IPS-18a (cell line): ENCODE results near the gene PSMB5.

Experiments used
- H3K27ac ChIP-seq: one replicate; pipeline ENCODE4 v1.5.1; 2013; ENCODE audit warnings: low read length
- H3K27me3 ChIP-seq: one replicate; pipeline ENCODE4 v1.6.1; 2013; ENCODE audit warnings: mild to moderate bottlenecking, low read length; ENCODE audit not compliant: control insufficient read depth, insufficient read depth
- H3K36me3 ChIP-seq: one replicate; pipeline ENCODE4 v1.6.1; 2013; ENCODE audit warnings: low read depth, low read length; ENCODE audit not compliant: control insufficient read depth
- H3K4me1 ChIP-seq: one replicate; pipeline ENCODE4 v1.6.1; 2013; ENCODE audit warnings: low read depth, low read length; ENCODE audit not compliant: control insufficient read depth
- H3K4me3 ChIP-seq: one replicate; pipeline ENCODE4 v1.5.1; 2013; ENCODE audit warnings: low read length
- H3K9ac ChIP-seq: one replicate; pipeline ENCODE4 v1.6.1; 2013; ENCODE audit warnings: mild to moderate bottlenecking, low read length, moderate library complexity
- H3K9me3 ChIP-seq: one replicate; pipeline ENCODE4 v1.6.1; 2013; ENCODE audit warnings: low read depth, low read length; ENCODE audit not compliant: control insufficient read depth

The PSMB5 gene

GRCh38 chr14:23034498-23035302, at the start of gene PSMB5:
Gene PSMB5 (minus strand): TSS chr14:23034900. CDS start chr14:23034881, 19 bp downstream.
- peak within 1 kb of the TSS; percentile 98 for H3K9ac ChIP-seq

GRCh38 chr14:23080474-23080873, 45.8 kb upstream of the PSMB5 start:
- no peak overlapping the region for H3K27ac ChIP-seq
- H3K4me3 ChIP-seq = no peak overlapping the region
- no peaks in the 10 kb centered on the region for H3K27me3 ChIP-seq
- H3K9me3 ChIP-seq = no peaks in the 10 kb centered on the region
- peaks cover 78% of the 10 kb centered on the region for H3K36me3 ChIP-seq
- H3K4me1 ChIP-seq = no peaks in the 10 kb centered on the region
- H3K9ac ChIP-seq = no peak overlapping the region

More at GRCh38 chr14:23034498-23035302, at the start of gene PSMB5:
- Histone ChIP-seq H3K27me3 (no peaks in the 10 kb centered on the region), H3K4me3 (peak within 1 kb of the TSS; percentile 93), H3K36me3 (peaks cover 25% of the 10 kb centered on the region), H3K4me1 (peaks cover 8% of the 10 kb centered on the region), H3K9me3 (no peaks in the 10 kb centered on the region), H3K27ac (peak within 1 kb of the TSS; percentile 99)

GRCh38 chr14:23079716-23080115, 45.0 kb upstream of the PSMB5 start:
- H3K27ac ChIP-seq = no peak overlapping the region
- no peak overlapping the region for H3K4me3 ChIP-seq
- H3K36me3 ChIP-seq = peaks cover 82% of the 10 kb centered on the region
- no peak overlapping the region for H3K9ac ChIP-seq
- no peaks in the 10 kb centered on the region for H3K9me3 ChIP-seq
- no peaks in the 10 kb centered on the region for H3K4me1 ChIP-seq
- H3K27me3 ChIP-seq = no peaks in the 10 kb centered on the region

GRCh38 chr14:23078692-23079116, 44.0 kb upstream of the PSMB5 start:
- H3K27ac ChIP-seq = no peak overlapping the region
- no peak overlapping the region for H3K9ac ChIP-seq
- H3K4me3 ChIP-seq = no peak overlapping the region
- no peaks in the 10 kb centered on the region for H3K27me3 ChIP-seq
- H3K9me3 ChIP-seq = no peaks in the 10 kb centered on the region
- peaks cover 90% of the 10 kb centered on the region for H3K36me3 ChIP-seq
- H3K4me1 ChIP-seq = no peaks in the 10 kb centered on the region

DNA sequence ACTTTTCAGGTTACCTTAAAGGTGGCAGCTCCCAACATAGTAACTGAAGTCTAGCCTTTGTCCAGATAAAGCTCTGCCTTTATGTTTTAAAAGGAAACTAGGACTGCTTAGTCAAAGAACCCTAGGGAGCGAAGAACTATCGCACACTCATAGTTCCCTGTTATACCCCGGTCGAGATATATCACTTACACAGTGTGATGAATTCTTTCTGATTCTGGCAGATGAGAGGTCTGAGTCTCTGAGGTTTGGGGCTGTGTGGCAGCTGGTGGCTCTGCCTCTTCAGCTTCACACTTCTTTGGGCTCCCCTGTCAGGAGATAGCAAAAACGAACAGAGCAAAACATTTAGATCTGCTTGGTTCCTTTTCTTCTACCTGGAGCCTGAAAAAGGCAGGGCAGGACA, 43.3 kb upstream of the PSMB5 start:
- Histone ChIP-seq H3K36me3 (peaks cover 91% of the 10 kb centered on the region), H3K4me1 (peaks cover under 1% of the 10 kb centered on the region)

DNA sequence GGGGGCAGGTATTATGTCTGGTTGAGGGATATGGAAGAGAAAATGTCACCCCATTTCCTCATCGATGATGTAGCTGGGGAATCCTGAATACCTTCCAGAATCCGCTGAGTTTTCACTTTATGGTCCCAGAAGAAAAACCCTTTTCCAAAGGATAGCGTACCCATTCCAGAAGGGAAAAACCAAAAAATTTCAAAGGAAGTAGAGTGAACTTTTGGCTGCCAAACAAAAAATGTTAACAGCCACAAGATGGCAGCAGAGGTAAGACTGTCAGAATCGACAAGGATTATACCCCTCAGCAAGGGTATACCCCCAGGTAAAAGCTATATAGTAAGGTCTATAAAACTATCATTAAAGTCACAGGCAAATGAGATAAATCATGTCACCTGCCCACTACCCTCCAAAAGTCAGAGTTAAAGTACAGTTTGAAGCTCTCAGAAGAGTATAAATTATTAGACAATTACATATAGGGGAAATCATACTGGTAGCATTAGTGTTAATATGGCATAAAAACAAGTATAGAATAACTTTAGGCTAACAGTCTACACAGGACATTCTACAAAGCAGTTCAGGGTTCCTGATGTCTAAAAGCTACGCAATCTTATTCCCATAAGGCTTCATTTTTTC, 42.2 kb upstream of the PSMB5 start:
- H3K9ac ChIP-seq = no peak overlapping the region
- no peaks in the 10 kb centered on the region for H3K9me3 ChIP-seq
- H3K27ac ChIP-seq = no peak overlapping the region
- H3K36me3 ChIP-seq = peaks cover 92% of the 10 kb centered on the region
- no peak overlapping the region for H3K4me3 ChIP-seq
- peaks cover 12% of the 10 kb centered on the region for H3K4me1 ChIP-seq
- no peaks in the 10 kb centered on the region for H3K27me3 ChIP-seq

More for the DNA sequence above, 43.3 kb upstream of the PSMB5 start:
- Histone ChIP-seq H3K4me3 (no peak overlapping the region), H3K9me3 (no peaks in the 10 kb centered on the region), H3K27me3 (no peaks in the 10 kb centered on the region), H3K9ac (no peak overlapping the region), H3K27ac (no peak overlapping the region)

GRCh38 chr14:23074906-23075305, 40.2 kb upstream of the PSMB5 start:
- no peak overlapping the region for H3K4me3 ChIP-seq
- peaks cover 72% of the 10 kb centered on the region for H3K36me3 ChIP-seq
- no peak overlapping the region for H3K9ac ChIP-seq
- H3K4me1 ChIP-seq = peaks cover 19% of the 10 kb centered on the region
- no peaks in the 10 kb centered on the region for H3K9me3 ChIP-seq
- no peak overlapping the region for H3K27ac ChIP-seq
- no peaks in the 10 kb centered on the region for H3K27me3 ChIP-seq

GRCh38 chr14:23071921-23072539, 37.3 kb upstream of the PSMB5 start:
- H3K36me3 ChIP-seq = peaks cover 67% of the 10 kb centered on the region
- peak overlapping the region; percentile 83 for H3K4me3 ChIP-seq
- no peak overlapping the region for H3K27ac ChIP-seq
- H3K9ac ChIP-seq = no peak overlapping the region
- H3K9me3 ChIP-seq = no peaks in the 10 kb centered on the region
- H3K4me1 ChIP-seq = peaks cover 33% of the 10 kb centered on the region
- H3K27me3 ChIP-seq = no peaks in the 10 kb centered on the region

DNA sequence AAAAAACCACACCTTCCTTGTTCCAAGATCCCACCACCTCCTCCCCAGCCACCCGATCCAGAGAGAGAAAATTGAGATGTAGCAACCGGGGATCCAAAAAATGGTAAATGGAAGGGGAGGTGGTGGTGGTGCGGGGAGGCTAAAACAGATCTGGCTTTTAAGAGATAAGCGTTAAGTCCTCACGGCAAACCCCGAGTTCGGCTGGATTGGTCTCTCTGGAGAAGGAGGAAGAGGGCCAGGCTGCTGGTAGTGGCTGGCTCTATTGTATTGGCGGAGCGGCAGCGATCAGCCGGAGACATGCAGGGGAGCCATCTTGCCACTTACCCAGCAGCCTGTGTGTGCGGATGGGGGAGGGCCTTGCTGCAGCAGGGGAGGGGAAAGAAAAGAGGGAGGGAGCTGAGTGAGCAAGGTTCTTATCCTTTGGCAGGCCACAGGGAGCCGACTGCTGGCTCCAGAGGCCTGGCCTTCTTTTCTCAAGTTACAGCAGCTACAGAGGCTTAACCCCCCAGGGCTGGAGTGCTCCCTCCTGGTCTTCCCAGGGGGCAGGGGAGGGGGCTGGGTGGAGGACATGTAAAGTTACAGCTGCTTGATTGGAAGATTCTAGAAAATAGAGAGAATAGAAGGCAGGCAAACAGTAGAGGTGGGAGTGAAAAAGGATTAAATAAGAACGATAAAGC, 36.7 kb upstream of the PSMB5 start:
- Histone ChIP-seq H3K9ac (peak overlapping the region; percentile 88), H3K36me3 (peaks cover 67% of the 10 kb centered on the region), H3K27me3 (no peaks in the 10 kb centered on the region), H3K9me3 (no peaks in the 10 kb centered on the region), H3K4me1 (peaks cover 33% of the 10 kb centered on the region), H3K27ac (peak overlapping the region; percentile 66), H3K4me3 (peak overlapping the region; percentile 83)

- Histone ChIP-seq H3K9ac (peak overlapping the region; percentile 88), H3K4me1 (peaks cover 33% of the 10 kb centered on the region), H3K9me3 (no peaks in the 10 kb centered on the region), H3K27ac (peak overlapping the region; percentile 66), H3K27me3 (no peaks in the 10 kb centered on the region), H3K4me3 (peak overlapping the region; percentile 83), H3K36me3 (peaks cover 67% of the 10 kb centered on the region)
These were observed 35.8 kb upstream of the PSMB5 start for GRCh38 chr14:23070262-23071129.
